ENCODE measurements around the gene MYCN. TPM values are rescaled to one million over a fixed set of nuclear protein-coding genes. Genes with fewer than 3 reads are reported as not detected.

MYCN gene
- total RNA-seq, 2 donors from 2014 or later: 0.12 TPM; not detected in 1

- Mint-ChIP-seq H3K9me3 (no peaks in the 10 kb centered on the region), H3K4me3 (no peak overlapping the region), H3K27me3 (ENCODE audit: low read depth) (peaks cover 5% of the 10 kb centered on the region), H3K36me3 (ENCODE audit: insufficient read depth in 2 of 2) (no peaks in the 10 kb centered on the region), H3K4me1 (ENCODE audit: low read depth) (peaks cover 6% of the 10 kb centered on the region), H3K27ac (no peak overlapping the region)
- ATAC-seq (replicated peaks in 1 of 2) (no peak), DNase-seq (no peak)
Observed at GRCh38 chr2:15981646-15982045, 41.3 kb downstream of the MYCN start.

GRCh38 chr2:15982285-15983044, 42.1 kb downstream of the MYCN start:
- DNase-seq (no peak), ATAC-seq (replicated peaks in 1 of 2) (no peak)
- no peaks in the 10 kb centered on the region for H3K36me3 Mint-ChIP-seq (ENCODE audit: insufficient read depth in 2 of 2)
- peaks cover 6% of the 10 kb centered on the region for H3K4me1 Mint-ChIP-seq (ENCODE audit: low read depth)
- no peak overlapping the region for H3K4me3 Mint-ChIP-seq
- H3K27me3 Mint-ChIP-seq (ENCODE audit: low read depth): peaks cover 5% of the 10 kb centered on the region
- no peak overlapping the region for H3K27ac Mint-ChIP-seq
- H3K9me3 Mint-ChIP-seq: no peaks in the 10 kb centered on the region

- H3K4me3 Mint-ChIP-seq: no peak overlapping the region
- no peak overlapping the region for H3K27ac Mint-ChIP-seq
- no peaks in the 10 kb centered on the region for H3K9me3 Mint-ChIP-seq
- peaks cover 6% of the 10 kb centered on the region for H3K4me1 Mint-ChIP-seq (ENCODE audit: low read depth)
- H3K27me3 Mint-ChIP-seq (ENCODE audit: low read depth): peaks cover 5% of the 10 kb centered on the region
- ATAC-seq (replicated peaks in 1 of 2): no peak
- DNase-seq: no peak
- H3K36me3 Mint-ChIP-seq (ENCODE audit: insufficient read depth in 2 of 2): no peaks in the 10 kb centered on the region
Observed at GRCh38 chr2:15983496-15983895, 43.1 kb downstream of the MYCN start.

GRCh38 chr2:15984368-15985255, 44.3 kb downstream of the MYCN start:
- ATAC-seq (replicated peaks in 1 of 2) (no peak), DNase-seq (no peak)
- Mint-ChIP-seq H3K27ac (no peak overlapping the region), H3K9me3 (no peaks in the 10 kb centered on the region), H3K36me3 (ENCODE audit: insufficient read depth in 2 of 2) (no peaks in the 10 kb centered on the region), H3K27me3 (ENCODE audit: low read depth) (peaks cover 5% of the 10 kb centered on the region), H3K4me3 (no peak overlapping the region), H3K4me1 (ENCODE audit: low read depth) (peaks cover 6% of the 10 kb centered on the region)

GRCh38 chr2:15985531-15985930, 45.2 kb downstream of the MYCN start:
- Mint-ChIP-seq H3K4me3 (no peak overlapping the region), H3K9me3 (no peaks in the 10 kb centered on the region), H3K27ac (no peak overlapping the region), H3K4me1 (ENCODE audit: low read depth) (peaks cover 6% of the 10 kb centered on the region), H3K27me3 (ENCODE audit: low read depth) (no peaks in the 10 kb centered on the region), H3K36me3 (ENCODE audit: insufficient read depth in 2 of 2) (no peaks in the 10 kb centered on the region)
- DNase-seq: no peak
- ATAC-seq (replicated peaks in 1 of 2): no peak

- Mint-ChIP-seq H3K4me1 (ENCODE audit: low read depth) (peaks cover 6% of the 10 kb centered on the region), H3K27me3 (ENCODE audit: low read depth) (no peaks in the 10 kb centered on the region)
- ATAC-seq (replicated peaks in 1 of 2): no peak
Observed at GRCh38 chr2:15986068-15986560, 45.8 kb downstream of the MYCN start.

GRCh38 chr2:15986644-15987043, 46.3 kb downstream of the MYCN start:
- H3K4me1 Mint-ChIP-seq (ENCODE audit: low read depth): peaks cover 6% of the 10 kb centered on the region
- no peak overlapping the region for H3K27ac Mint-ChIP-seq
- no peaks in the 10 kb centered on the region for H3K9me3 Mint-ChIP-seq
- no peak for DNase-seq
- ATAC-seq (replicated peaks in 1 of 2): no peak
- no peaks in the 10 kb centered on the region for H3K36me3 Mint-ChIP-seq (ENCODE audit: insufficient read depth in 2 of 2)
- H3K27me3 Mint-ChIP-seq (ENCODE audit: low read depth): no peaks in the 10 kb centered on the region
- H3K4me3 Mint-ChIP-seq: no peak overlapping the region

More at GRCh38 chr2:15986068-15986560, 45.8 kb downstream of the MYCN start:
- H3K36me3 Mint-ChIP-seq (ENCODE audit: insufficient read depth in 2 of 2): no peaks in the 10 kb centered on the region
- H3K4me3 Mint-ChIP-seq: no peak overlapping the region
- no peaks in the 10 kb centered on the region for H3K9me3 Mint-ChIP-seq
- no peak overlapping the region for H3K27ac Mint-ChIP-seq
- DNase-seq: no peak

GRCh38 chr2:15988733-15989132, 48.4 kb downstream of the MYCN start:
- H3K4me3 Mint-ChIP-seq: no peak overlapping the region
- H3K4me1 Mint-ChIP-seq (ENCODE audit: low read depth): no peaks in the 10 kb centered on the region
- H3K27ac Mint-ChIP-seq: no peak overlapping the region
- DNase-seq: no peak
- no peaks in the 10 kb centered on the region for H3K36me3 Mint-ChIP-seq (ENCODE audit: insufficient read depth in 2 of 2)
- no peaks in the 10 kb centered on the region for H3K9me3 Mint-ChIP-seq
- ATAC-seq (replicated peaks in 1 of 2): no peak
- H3K27me3 Mint-ChIP-seq (ENCODE audit: low read depth): peaks cover 5% of the 10 kb centered on the region

- Mint-ChIP-seq H3K36me3 (ENCODE audit: insufficient read depth in 2 of 2) (peaks cover 0 to 1% of the 10 kb centered on the region in 2 donors), H3K9me3 (no peaks in the 10 kb centered on the region), H3K4me3 (no peak overlapping the region), H3K27ac (no peak overlapping the region), H3K27me3 (ENCODE audit: low read depth) (peaks cover 5% of the 10 kb centered on the region), H3K4me1 (ENCODE audit: low read depth) (no peaks in the 10 kb centered on the region)
- ATAC-seq (replicated peaks in 1 of 2) (no peak), DNase-seq (no peak)
Observed at GRCh38 chr2:15989559-15989958, 49.2 kb downstream of the MYCN start.

GRCh38 chr2:15990151-15991101, 50.1 kb downstream of the MYCN start:
- DNase-seq: no peak
- Mint-ChIP-seq H3K27ac (no peak overlapping the region), H3K4me1 (ENCODE audit: low read depth) (no peaks in the 10 kb centered on the region), H3K36me3 (ENCODE audit: insufficient read depth in 2 of 2) (peaks cover 0 to 2% of the 10 kb centered on the region in 2 donors), H3K9me3 (no peaks in the 10 kb centered on the region), H3K4me3 (no peak overlapping the region), H3K27me3 (ENCODE audit: low read depth) (peaks cover 5% of the 10 kb centered on the region)
- no peak for ATAC-seq (replicated peaks in 1 of 2)

- Mint-ChIP-seq H3K36me3 (ENCODE audit: insufficient read depth in 2 of 2) (peaks cover 0 to 2% of the 10 kb centered on the region in 2 donors), H3K27ac (no peak overlapping the region), H3K9me3 (no peaks in the 10 kb centered on the region), H3K4me1 (ENCODE audit: low read depth) (no peaks in the 10 kb centered on the region), H3K27me3 (ENCODE audit: low read depth) (peaks cover 5% of the 10 kb centered on the region), H3K4me3 (no peak overlapping the region)
- no peak for DNase-seq
- no peak for ATAC-seq (replicated peaks in 1 of 2)
Observed at GRCh38 chr2:15991231-15991630, 50.9 kb downstream of the MYCN start.

- Mint-ChIP-seq H3K27me3 (ENCODE audit: low read depth) (peaks cover 5% of the 10 kb centered on the region), H3K27ac (no peak overlapping the region)
- no peak for ATAC-seq (replicated peaks in 1 of 2)
Observed at GRCh38 chr2:15992457-15993231, 52.3 kb downstream of the MYCN start.

More at GRCh38 chr2:15992457-15993231, 52.3 kb downstream of the MYCN start:
- H3K4me3 Mint-ChIP-seq: no peak overlapping the region
- peaks cover 0 to 2% of the 10 kb centered on the region in 2 donors for H3K36me3 Mint-ChIP-seq (ENCODE audit: insufficient read depth in 2 of 2)
- DNase-seq: no peak
- H3K4me1 Mint-ChIP-seq (ENCODE audit: low read depth): no peaks in the 10 kb centered on the region
- H3K9me3 Mint-ChIP-seq: no peaks in the 10 kb centered on the region

All from activated T-cell treated with anti-CD3 and anti-CD28 coated beads, Interleukin-2, amount 50 U/mL, for 72 hours (primary cell).